ENCODE measurements around the gene NTN5.

Gene NTN5

GRCh38 chr19:48705431-48705830, 32.6 kb upstream of the NTN5 start:
- no peak for TF ChIP-seq FOXP2 (optimal IDR thresholded peaks at IDR 0.05; ENCODE audit: borderline replicate concordance, extremely low read depth, extremely low read length, insufficient read depth)
- TF ChIP-seq REST (IDR thresholded peaks at IDR 0.05; ENCODE audit: insufficient read depth in 1 of 2, low read depth in 2 of 2, low read length in 2 of 2) = no peak
- TF ChIP-seq TAF1 (IDR thresholded peaks at IDR 0.05; ENCODE audit: borderline replicate concordance, insufficient read depth, low read length) = no peak
- TF ChIP-seq SIN3A (IDR thresholded peaks at IDR 0.05; ENCODE audit: borderline replicate concordance, insufficient read depth, low read length) = no peak
- no peak for TF ChIP-seq POLR2AphosphoS5 (IDR thresholded peaks at IDR 0.05; ENCODE audit: low read depth, low read length)

DNA sequence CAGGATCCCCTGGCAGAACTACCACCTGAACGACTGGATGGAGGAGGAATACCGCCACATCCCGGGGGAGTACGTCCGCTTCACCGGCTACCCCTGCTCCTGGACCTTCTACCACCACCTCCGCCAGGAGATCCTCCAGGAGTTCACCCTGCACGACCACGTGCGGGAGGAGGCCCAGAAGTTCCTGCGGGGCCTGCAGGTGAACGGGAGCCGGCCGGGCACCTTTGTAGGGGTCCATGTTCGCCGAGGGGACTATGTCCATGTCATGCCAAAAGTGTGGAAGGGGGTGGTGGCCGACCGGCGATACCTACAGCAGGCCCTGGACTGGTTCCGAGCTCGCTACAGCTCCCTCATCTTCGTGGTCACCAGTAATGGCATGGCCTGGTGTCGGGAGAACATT, 30.5 kb upstream of the NTN5 start:
- TF ChIP-seq REST (IDR thresholded peaks at IDR 0.05; ENCODE audit: insufficient read depth in 1 of 2, low read depth in 2 of 2, low read length in 2 of 2) = no peak
- TF ChIP-seq SIN3A (IDR thresholded peaks at IDR 0.05; ENCODE audit: borderline replicate concordance, insufficient read depth, low read length) = no peak
- no peak for TF ChIP-seq POLR2AphosphoS5 (IDR thresholded peaks at IDR 0.05; ENCODE audit: low read depth, low read length)
- no peak for TF ChIP-seq TAF1 (IDR thresholded peaks at IDR 0.05; ENCODE audit: borderline replicate concordance, insufficient read depth, low read length)

- no peak for TF ChIP-seq SIN3A (IDR thresholded peaks at IDR 0.05; ENCODE audit: borderline replicate concordance, insufficient read depth, low read length)
- TF ChIP-seq TAF1 (IDR thresholded peaks at IDR 0.05; ENCODE audit: borderline replicate concordance, insufficient read depth, low read length) = no peak
- TF ChIP-seq POLR2AphosphoS5 (IDR thresholded peaks at IDR 0.05; ENCODE audit: low read depth, low read length) = no peak
- TF ChIP-seq REST (IDR thresholded peaks at IDR 0.05; ENCODE audit: insufficient read depth in 1 of 2, low read depth in 2 of 2, low read length in 2 of 2) = no peak
- no peak for TF ChIP-seq FOXP2 (optimal IDR thresholded peaks at IDR 0.05; ENCODE audit: borderline replicate concordance, extremely low read depth, extremely low read length, insufficient read depth)
Measured at GRCh38 chr19:48702701-48703100, 29.9 kb upstream of the NTN5 start.

DNA sequence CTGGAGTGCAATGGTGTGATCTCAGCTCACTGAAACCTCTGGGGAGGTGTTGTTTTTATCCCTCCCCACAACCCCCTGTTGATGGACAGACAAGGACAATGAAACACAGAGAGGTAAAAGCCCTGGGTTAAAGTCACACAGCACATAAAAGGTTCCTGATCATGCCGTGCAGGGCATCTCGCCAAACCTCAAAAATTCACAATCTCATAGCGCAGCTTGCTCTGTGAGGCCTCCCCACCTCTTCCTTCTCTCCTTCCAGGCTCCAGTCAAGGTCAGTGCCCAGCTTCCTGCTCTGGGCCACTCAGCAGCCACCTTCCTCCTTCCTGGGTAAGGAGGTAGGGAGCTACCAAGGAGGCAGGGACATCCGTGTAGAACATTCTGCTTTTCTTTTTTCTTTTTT, 25.2 kb upstream of the NTN5 start:
- TF ChIP-seq REST (IDR thresholded peaks at IDR 0.05; ENCODE audit: insufficient read depth in 1 of 2, low read depth in 2 of 2, low read length in 2 of 2) = no peak
- no peak for TF ChIP-seq FOXP2 (optimal IDR thresholded peaks at IDR 0.05; ENCODE audit: borderline replicate concordance, extremely low read depth, extremely low read length, insufficient read depth)
- no peak for TF ChIP-seq SIN3A (IDR thresholded peaks at IDR 0.05; ENCODE audit: borderline replicate concordance, insufficient read depth, low read length)
- no peak for TF ChIP-seq TAF1 (IDR thresholded peaks at IDR 0.05; ENCODE audit: borderline replicate concordance, insufficient read depth, low read length)
- no peak for TF ChIP-seq POLR2AphosphoS5 (IDR thresholded peaks at IDR 0.05; ENCODE audit: low read depth, low read length)

DNA sequence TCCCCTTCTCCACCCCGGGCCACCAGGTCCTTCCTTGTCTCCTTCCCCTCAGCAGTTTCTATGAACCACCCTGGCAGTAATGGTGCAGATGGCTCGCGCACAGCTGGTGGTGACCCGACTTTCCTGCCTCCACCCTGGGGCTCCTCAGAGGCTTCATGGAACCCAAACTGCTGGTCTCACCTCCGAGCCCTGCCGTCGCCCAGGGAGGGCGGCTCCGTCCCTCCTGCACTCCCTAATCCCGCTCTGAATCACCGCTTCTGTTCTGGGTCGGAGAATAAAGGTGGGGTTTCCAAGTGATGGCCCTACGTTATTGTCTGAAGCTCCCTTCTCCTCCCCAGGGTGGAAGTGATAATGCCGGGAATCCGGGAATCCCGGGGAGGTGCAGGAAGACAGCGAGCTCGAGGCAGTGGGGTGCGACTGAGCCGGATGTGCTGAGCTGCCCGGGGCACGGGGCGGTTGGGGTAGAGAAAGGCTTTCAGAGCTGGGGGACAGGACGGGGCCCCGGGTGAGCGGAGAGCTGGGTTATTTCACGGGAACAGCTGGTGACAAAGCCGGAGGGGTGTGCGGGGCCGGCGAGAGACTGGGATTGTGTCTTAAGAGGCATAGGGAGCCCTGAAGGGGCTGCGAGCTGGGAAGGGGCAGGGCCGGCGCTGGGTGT, 23.7 kb upstream of the NTN5 start:
- TF ChIP-seq REST (IDR thresholded peaks at IDR 0.05; ENCODE audit: insufficient read depth in 1 of 2, low read depth in 2 of 2, low read length in 2 of 2) = no peak
- no peak for TF ChIP-seq SIN3A (IDR thresholded peaks at IDR 0.05; ENCODE audit: borderline replicate concordance, insufficient read depth, low read length)
- no peak for TF ChIP-seq POLR2AphosphoS5 (IDR thresholded peaks at IDR 0.05; ENCODE audit: low read depth, low read length)
- no peak for TF ChIP-seq TAF1 (IDR thresholded peaks at IDR 0.05; ENCODE audit: borderline replicate concordance, insufficient read depth, low read length)
- TF ChIP-seq FOXP2 (optimal IDR thresholded peaks at IDR 0.05; ENCODE audit: borderline replicate concordance, extremely low read depth, extremely low read length, insufficient read depth) = no peak
